ENCODE data around the gene SV2C.
"Not testable (repeated sequence)": the region's sequence is repeated elsewhere in the genome, so short reads cannot be mapped to it uniquely, and the experiment has no call there.

Gene SV2C

DNA sequence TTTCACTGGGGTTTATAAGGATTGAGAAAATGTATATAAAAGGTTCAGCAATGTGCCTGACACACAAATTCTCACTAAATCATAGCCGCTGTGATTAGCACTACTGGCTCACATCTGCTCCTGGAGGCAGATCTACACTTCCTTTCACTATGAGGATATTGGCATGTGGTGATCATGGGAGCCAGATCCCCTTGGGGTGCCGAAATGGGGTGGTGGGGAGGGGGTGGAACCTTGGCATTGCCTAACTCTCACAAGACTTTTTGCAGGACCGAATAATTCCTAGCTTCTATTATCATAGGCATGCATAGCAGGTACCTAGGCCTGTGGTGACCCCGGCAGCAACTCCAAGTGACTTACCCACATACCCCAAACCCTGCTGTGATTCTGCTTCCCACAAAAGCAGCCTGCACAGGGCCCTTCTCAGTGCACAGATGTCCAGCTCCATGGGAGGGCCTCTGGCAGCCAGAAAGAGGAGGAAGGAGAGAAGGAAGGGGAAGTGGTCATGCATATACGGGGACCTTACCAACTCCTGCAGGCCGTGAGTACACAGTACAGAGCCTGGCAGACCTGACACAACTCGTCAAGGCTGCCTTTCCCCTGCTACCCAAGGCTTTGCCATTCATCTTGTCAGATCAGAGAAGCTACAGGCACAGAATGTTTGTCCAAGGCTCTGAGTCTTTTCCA, 258.6 kb downstream of the SV2C start:
- DNase-seq (ENCODE audit: low read depth in 2 of 2) = no peak

- no peak for DNase-seq (ENCODE audit: low read depth in 2 of 2)
Measured at GRCh38 chr5:76342474-76342873, 259.3 kb downstream of the SV2C start.

GRCh38 chr5:76345582-76345981, 262.4 kb downstream of the SV2C start:
- no peak for DNase-seq (ENCODE audit: low read depth in 2 of 2)

DNA sequence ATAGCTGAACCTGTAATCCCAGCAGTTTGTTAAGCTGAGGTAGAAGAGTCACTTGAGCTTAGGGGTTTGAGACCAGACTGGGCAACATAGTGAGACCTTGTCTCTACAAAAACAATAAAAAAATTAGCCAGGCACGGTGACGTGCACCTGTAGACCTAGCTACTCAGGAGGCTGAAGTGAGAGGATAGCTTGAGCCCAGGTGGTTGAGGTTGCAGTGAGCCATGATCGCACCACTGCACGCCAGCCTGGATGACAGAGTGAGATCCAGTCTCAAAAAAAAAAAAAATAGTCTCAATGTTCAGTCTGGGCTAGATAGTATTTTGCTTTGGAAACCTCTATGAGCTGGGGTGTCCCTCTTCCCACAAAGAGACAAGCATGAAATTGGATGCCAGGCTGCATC, 268.0 kb downstream of the SV2C start:
- no peak for DNase-seq (ENCODE audit: low read depth in 2 of 2)

GRCh38 chr5:76351577-76351976, 268.4 kb downstream of the SV2C start:
- no peak for DNase-seq (ENCODE audit: low read depth in 2 of 2)

DNA sequence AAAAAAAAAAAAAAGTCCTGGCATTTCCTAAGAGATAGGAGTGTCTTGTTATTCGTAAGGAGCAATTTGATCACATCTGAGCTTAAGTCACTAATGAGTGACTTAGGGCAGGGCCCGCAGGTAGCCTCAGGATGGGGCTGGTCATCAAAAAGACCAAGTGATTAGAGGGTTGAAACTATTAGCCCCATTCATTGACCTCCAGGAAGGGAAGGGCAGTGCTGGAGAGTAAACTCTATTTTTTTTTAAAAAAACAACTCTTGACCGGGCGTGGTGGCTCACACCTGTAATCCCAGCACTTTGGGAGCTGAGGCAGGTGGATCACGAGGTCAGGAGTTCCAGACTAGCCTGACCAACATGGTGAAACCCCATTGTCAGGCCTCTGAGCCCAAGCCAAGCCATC, 273.7 kb downstream of the SV2C start:
- DNase-seq (ENCODE audit: low read depth in 2 of 2) = no peak

DNA sequence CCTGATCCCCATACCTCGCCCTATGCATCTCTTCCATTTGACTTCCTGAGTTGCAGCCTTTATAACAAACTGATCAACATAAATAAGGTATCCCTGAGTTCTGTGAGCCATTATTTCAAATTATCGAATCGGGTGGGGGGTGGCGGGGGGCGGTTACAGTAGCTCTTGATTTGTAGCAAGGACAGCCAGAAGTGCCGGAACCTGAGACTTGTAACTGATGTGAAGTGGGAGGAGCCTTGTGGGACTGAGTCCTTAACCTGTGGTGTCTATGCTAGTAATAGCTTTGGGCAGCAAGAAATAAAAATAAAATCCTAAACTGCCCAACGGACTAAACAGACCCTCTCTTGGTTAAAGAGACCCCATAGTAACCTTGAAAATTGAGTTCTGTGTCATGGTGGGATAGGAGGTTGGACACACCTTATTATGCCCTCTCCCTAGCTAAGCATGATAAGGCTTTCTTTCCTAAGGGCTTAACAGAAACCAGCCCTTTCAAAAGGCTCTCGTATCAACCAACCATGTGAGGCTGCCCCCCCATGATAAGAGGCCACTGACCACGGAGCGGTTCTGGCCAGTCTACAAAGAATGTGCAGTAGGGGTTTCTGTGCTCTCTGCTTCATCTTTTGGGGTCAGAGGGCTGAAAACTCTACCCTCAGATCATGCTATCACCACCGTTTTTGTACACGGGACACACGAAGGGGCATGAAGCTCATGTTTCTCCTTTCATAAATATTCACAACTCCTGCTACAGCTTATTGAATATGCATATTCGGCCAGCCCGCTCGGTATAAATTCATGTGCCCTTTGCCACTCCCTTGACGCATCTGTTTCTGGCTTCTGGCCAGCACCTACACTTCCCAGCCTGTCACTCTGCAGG, 280.4 kb downstream of the SV2C start:
- DNase-seq (ENCODE audit: low read depth in 2 of 2) = no peak

GRCh38 chr5:76364226-76364589, 281.0 kb downstream of the SV2C start:
- no peak for DNase-seq (ENCODE audit: low read depth in 2 of 2)

DNA sequence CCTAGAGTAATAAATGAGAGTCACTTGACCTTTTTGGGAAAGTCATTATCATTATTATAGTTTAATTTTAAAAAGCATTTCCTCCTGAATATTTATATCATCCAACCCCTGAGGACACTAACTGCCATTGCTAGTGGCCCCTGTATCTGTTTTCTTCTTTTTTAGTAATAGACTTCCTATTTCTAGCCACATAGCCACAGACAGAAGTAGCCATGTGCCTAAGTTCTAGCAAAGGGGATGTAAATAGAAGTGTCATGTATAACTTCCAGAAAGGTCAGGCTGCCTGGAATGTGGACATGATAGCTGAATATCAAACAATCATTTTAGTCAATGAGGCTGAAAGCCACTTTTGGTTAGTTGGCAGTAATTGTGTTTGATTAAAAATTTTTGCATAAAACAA, 282.4 kb downstream of the SV2C start:
- no peak for DNase-seq (ENCODE audit: low read depth in 2 of 2)

DNA sequence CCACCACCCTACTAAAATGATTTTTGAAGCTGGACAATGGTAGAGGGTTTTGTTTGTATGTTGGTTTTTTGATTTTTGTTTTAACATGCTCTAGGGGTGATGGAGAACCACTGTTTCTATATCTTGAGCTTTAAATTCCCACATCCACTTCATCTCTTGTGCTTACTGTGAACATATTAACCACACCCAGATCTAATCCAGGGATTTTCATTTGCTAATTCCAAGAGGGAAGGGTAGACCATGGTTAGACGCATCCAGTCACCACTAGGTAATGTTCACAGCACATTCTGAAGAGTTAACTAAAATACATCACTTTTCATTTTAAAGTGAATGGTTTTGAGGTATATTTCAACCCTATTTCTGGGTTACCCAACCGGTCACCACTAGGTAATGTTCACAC, 283.4 kb downstream of the SV2C start:
- DNase-seq (ENCODE audit: low read depth in 2 of 2) = no peak

DNA sequence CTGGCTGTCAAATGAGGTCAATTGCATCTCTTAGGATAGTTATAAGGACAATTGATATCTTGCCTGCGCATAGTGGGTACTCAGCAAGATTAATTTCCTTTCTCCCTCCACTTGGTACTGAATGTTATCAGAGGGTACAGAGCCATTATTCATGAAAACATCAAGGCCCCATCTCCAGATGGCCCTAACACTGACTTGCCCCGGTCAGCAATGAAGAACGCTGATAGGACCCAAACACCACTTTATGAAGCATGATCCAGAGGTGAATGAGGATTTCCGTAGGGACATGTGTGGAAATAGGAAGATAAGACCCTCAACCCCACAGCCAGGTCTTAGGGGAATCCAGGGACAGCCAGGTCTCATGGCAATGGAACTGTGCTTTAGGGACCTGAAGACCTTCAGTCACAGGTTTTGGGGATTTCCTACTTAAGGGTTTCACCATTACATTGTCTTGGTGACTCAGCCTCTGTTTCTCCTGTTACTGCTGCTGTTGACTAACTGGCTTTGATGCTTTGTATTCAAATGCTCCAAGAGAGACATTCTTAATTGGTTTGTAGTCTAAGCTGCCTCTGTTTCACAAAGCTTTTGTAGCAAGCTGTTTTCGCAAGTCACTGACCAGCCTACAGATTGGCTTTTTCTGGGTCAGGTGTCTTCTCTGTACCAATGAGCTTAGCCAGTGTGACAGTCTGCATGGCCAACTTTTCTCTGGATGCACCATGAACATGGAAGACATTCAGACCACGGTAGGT, 284.6 kb downstream of the SV2C start:
- DNase-seq (ENCODE audit: low read depth in 2 of 2) = no peak

- DNase-seq (ENCODE audit: low read depth in 2 of 2) = no peak
Measured at GRCh38 chr5:76368941-76369340, 285.8 kb downstream of the SV2C start.

GRCh38 chr5:76369668-76370067, 286.5 kb downstream of the SV2C start:
- DNase-seq (ENCODE audit: low read depth in 2 of 2) = not testable (repeated sequence)

DNA sequence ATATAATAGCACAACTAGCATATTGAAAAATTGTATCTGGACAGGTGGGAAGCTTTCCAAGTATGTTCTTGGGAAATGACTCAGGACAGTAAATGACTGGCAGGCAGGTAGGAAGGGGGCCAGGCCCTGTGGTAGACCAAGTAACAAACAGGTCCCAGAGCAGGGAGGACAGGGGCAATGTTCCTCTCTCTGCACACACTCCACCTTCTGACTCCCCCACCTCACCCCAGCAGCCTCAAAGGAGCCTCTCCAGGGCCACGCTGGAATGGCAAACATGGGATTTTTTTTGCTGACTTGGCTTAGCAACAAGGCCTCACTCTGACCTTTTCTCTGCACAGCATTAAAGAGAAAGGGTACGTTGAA, 288.8 kb downstream of the SV2C start:
- DNase-seq (ENCODE audit: low read depth in 2 of 2) = no peak

- no peak for DNase-seq (ENCODE audit: low read depth in 2 of 2)
Measured at GRCh38 chr5:76372323-76373054, 289.3 kb downstream of the SV2C start.

- DNase-seq (ENCODE audit: low read depth in 2 of 2) = no peak
Measured at GRCh38 chr5:76376148-76376865, 293.1 kb downstream of the SV2C start.

- DNase-seq (ENCODE audit: low read depth in 2 of 2) = no peak
Measured at GRCh38 chr5:76376866-76377230, 293.7 kb downstream of the SV2C start.

GRCh38 chr5:76378355-76378754, 295.2 kb downstream of the SV2C start:
- DNase-seq (ENCODE audit: low read depth in 2 of 2) = no peak

DNA sequence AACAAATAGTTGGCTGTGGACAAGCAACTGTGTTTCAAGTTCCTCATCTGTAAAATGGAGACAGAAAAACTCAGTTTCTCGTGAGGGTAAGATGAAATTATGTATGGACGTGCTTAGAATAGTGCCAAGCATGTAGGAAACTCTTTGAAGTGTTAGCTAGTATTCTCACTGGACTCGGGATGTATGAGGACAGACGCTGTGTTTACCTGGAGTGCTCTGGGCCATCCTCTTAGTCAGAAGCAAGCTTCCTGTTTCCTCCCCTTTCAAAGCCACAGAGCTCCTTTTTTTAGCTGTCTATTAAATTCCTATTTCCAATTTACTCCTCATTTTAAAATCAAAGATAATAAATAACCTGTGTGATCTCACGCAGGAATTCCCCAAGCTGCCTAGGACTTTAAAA, 296.1 kb downstream of the SV2C start:
- no peak for DNase-seq (ENCODE audit: low read depth in 2 of 2)

GRCh38 chr5:76379855-76380254, 296.7 kb downstream of the SV2C start:
- no peak for DNase-seq (ENCODE audit: low read depth in 2 of 2)

GRCh38 chr5:76380346-76381066, 297.3 kb downstream of the SV2C start:
- no peak for DNase-seq (ENCODE audit: low read depth in 2 of 2)
